NCI-H1048 (cell line): Measurements from ENCODE around the gene ACR.
"Not testable (repeated sequence)": the region's sequence is repeated elsewhere in the genome, so short reads cannot be mapped to it uniquely, and the experiment has no call there.

Experiments used
- DNase-seq: peaks from one replicate; lab custom pipeline; 2025; lab: John Stamatoyannopoulos, UW

Gene ACR

DNA sequence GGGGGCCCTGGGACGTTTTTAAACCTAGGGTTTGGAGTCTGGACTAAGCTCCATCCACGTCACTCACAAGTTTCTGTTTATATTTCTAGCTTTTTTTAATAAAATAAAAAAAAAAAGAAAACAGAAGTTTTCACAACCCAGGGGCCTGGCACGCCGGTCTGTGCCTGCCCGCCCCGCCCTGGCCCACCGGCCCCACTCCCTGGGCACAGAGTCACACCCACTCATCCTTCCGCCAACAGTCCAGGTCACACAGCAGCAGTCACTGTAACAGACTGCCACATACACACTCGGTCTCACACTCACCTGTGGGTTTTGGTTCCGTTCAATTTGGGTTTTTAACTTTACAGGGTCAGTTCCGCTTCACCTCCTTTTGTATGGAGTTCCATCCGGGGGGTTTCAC lies 5.3 kb upstream of the ACR start:
- DNase-seq: no peak

DNA sequence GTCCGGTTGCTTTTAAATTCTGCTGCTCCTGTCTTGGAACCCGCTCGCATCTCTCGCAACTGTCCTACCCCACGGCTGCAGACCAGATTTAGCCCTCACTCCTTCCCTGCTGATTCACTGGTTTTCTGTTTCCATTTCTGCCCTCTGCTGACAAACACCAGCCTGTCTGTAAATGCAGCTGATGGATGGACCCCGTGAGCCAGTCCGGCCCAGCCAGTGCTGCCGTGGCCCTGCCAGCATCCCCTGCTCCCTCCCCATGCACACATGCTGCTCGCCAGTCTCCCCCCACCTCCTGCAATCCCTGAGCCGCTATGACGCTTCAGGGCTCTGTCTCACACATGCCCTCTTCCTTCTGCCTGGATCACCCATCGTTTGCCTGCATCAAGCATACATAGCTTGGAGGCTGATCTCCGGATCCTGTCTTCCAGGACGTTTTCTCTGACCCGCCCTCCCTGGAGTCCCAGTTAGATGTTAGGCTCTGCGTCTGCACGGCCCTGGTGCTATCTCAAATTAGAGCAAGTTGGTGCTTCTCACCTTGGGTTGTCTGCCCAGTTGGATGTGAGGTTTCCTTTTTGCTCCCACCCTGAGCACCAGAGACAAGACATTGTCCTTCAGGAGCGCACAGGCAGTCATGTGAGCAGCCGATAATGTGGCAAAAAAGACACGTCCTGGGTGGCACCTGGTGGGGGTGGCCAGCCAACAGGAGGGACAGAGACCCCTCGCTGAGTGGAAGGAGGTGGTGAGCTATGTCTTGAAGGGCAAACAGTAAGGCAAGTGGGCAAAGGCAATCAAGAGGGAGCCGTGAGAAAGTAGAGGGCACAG lies 4.3 kb upstream of the ACR start:
- DNase-seq: no peak

DNA sequence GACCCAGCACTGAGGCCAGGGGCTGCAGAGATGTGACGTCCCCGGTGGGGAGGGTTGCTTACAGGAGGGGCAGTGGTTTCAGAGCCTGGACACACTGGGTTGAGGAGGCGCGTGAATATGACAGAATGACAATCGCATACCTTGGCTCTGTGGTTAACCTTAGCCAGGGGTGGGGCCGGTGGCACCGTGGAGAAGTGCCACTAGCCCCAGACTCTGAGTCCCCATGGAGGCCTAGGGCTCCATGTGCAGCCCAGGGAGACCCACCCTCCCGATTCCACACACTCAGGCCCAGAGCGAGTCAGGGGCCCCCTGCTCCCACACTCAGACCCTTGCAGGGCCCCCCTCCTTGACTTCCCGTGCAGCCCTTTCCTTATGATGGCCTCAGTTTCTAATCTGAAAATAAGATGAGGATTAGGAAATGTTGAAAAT lies 3.6 kb upstream of the ACR start:
- DNase-seq: no peak

GRCh38 chr22:50734986-50735738 lies 2.8 kb upstream of the ACR start:
- DNase-seq: no peak

DNA sequence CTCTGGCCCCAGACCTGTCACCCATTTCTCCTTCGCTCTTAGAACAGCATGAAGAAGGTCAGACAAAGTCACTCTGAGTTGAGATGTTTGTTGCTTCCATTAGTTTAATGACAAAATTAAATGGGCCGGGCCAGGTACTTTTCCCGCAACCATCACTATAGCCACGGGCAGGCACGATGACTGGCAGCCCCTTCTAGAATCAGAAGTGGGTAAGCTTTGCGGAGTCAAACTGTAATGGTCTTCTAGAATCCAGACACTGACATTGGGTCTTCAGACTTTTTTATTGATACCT lies 2.3 kb upstream of the ACR start:
- no peak for DNase-seq

- no peak for DNase-seq
These were observed 734 bp downstream of the ACR start for GRCh38 chr22:50738649-50739227.

GRCh38 chr22:50739279-50739691 lies 1.3 kb downstream of the ACR start:
- DNase-seq: no peak

DNA sequence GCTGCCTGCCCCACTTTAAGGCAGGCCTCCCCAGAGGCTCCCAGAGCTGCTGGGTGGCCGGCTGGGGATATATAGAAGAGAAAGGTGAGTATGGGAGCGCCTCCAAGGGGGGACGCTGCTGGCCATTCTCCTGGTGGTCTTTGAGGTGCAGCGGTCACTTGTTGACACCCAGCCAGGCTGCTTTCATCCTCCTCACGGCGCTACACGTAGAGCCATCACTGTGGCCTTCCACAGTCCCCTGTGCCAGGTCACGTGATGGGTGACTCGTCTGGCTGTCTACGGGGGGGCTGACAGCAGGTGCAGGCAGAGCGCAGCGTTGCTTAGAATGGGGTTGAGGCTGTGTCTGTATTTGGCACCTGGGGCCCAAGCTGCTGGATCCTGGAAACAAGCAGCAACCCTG lies 1.9 kb downstream of the ACR start:
- no peak for DNase-seq

DNA sequence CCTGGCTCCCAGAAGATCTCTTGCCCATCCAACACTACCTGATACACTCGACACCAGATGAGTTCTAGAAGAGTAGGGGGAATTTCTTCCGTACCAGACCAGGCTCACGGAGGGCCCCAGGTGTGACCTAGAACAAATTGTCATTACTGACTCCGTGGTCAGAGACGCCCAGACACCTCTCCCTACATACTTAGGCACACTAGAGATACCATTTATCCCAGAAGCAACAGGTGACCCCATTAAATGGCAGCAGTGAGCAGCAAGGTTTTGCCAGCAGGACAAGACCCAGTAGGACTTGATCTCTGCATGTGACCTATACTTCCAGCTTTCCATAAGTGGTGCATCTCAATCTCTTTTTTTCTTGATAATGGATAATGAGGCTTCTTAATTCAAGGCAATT lies 2.7 kb downstream of the ACR start:
- DNase-seq: not testable (repeated sequence)

DNA sequence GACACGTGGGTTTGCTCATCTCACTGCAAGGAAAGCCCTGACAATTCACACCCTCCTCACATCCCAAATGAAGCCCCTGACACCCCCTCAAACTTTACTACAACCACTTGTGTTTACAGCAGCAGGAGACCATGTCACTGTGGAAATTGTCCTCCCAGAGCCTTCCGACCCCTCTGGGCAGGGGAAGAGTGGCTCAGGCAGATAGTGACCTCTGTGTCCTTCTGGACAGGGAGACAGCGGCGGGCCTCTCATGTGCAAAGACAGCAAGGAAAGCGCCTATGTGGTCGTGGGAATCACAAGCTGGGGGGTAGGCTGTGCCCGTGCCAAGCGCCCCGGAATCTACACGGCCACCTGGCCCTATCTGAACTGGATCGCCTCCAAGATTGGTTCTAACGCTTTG lies 6.4 kb downstream of the ACR start:
- DNase-seq: not testable (repeated sequence)

- not testable (repeated sequence) for DNase-seq
These were observed 9.5 kb downstream of the ACR start for GRCh38 chr22:50747521-50747920.

GRCh38 chr22:50748630-50749029 lies 10.6 kb downstream of the ACR start:
- DNase-seq: not testable (repeated sequence)

DNA sequence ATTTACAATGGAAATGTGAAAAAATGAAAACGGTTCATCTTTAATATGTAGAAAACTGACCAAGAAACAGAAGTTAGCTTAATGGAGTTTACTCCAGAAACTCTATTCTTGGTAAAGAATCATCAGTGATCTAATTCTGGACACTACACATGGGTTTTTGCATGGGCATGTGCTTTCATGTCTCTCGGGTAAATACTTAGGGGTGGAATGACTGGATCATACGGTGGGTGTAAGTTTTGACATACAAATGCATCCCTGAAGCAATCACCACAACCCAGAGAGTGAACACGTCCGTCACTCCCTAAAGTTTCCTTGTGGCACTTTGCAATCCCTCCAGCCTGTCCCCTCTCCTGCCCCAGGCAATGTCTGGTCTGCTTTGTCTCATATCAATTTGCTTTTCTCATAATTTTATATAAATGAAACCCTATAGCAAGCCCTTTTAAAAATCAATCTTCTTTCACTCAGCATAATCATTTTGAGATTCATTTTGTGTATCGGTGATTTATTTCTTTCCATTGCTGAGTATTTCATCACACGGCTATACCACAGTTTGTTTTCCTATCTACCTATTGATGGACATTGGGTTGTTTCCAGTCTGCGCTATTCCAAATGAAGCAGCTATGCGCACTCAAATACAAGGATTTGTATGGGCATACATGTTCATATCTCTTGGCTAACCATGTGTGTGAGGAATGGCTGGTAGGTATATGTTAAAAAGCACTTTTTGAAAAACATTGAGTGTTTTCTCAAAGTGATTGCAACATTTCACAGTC lies 11.5 kb downstream of the ACR start:
- DNase-seq: not testable (repeated sequence)

- DNase-seq: not testable (repeated sequence)
These were observed 17.2 kb downstream of the ACR start for GRCh38 chr22:50755251-50755650.

DNA sequence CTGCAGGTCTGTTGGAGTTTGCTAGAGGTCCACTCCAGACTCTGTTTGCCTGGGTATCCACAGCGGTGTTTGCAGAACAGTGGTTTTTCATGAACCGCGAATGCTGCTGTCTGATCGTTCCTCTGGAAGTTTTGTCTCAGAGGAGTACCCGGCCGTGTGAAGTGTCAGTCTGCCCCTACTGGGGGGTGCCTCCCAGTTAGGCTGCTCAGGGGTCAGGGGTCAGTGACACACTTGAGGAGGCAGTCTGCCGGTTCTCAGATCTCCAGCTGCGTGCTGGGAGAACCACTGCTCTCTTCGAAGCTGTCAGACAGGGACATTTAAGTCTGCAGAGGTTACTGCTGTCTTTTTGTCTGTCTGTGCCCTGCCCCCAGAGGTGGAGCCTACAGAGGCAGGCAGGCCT lies 18.4 kb downstream of the ACR start:
- DNase-seq: not testable (repeated sequence)

DNA sequence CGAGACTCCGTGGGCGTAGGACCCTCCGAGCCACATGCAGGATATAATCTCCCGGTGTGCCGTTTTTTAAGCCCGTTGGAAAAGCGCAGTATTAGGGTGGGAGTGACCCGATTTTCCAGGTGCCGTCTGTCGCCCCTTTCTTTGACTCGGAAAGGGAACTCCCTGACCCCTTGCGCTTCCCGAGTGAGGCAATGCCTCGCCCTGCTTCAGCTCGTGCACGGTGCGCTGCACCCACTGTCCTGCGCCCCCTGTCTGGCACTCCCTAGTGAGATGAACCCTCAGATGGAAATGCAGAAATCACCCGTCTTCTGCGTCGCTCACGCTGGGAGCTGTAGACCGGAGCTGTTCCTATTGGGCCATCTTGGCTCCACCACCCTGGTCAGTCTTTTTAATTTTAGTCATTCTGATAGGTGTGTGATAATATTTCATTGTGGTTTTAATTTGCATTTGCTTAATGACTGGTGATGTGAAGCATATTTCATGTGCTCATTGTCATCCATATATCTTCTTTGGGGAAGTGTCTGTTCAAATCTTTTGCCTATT lies 19.0 kb downstream of the ACR start:
- not testable (repeated sequence) for DNase-seq

GRCh38 chr22:50759597-50760341 lies 21.8 kb downstream of the ACR start:
- DNase-seq: not testable (repeated sequence)

- not testable (repeated sequence) for DNase-seq
These were observed 23.8 kb downstream of the ACR start for GRCh38 chr22:50761829-50762228.

DNA sequence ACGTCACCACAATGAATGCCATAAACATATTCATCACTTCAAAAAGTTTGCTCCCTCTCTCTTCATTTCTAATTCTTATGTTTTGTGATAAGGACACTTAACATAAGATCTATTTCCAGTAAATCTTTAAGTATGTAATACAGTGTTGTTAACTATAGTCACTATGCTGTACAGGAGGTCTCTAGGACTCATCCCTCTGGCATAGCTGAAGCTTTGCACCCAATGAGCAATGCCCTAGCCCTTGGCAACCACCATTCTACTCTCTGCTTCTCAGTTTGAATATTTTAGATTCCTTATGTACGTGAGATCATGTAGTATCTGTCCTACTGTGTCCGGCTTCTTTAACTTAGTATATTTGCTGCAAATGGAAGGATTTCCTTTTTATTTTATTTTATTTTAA lies 26.3 kb downstream of the ACR start:
- not testable (repeated sequence) for DNase-seq

- DNase-seq: not testable (repeated sequence)
These were observed 37.1 kb downstream of the ACR start for GRCh38 chr22:50775132-50775531.

- DNase-seq: not testable (repeated sequence)
These were observed 39.6 kb downstream of the ACR start for GRCh38 chr22:50777631-50778030.
